MM.1S (cell line): ENCODE data around the gene C14orf119.

Experiments
- DNase-seq: peaks from one replicate; pipeline ENCODE4 v3.0.0-alpha.2; 2015
- H2AFZ ChIP-seq: fragments of 300-600 bp; sonication (generic); 2 replicates; pipeline ENCODE4 v1.6.0; 2016; ENCODE audit warnings: antibody characterized with exemption, low read length
- H3F3A ChIP-seq: fragments of 300-600 bp; sonication (generic); 2 replicates; pipeline ENCODE4 v1.6.1; 2016; ENCODE audit warnings: mild to moderate bottlenecking, antibody characterized with exemption, low read length, moderate library complexity, mixed read lengths; ENCODE audit not compliant: insufficient read depth
- H3K27ac ChIP-seq: fragments of 300-600 bp; sonication (generic); 2 replicates; pipeline ENCODE4 v1.5.1; 2016; ENCODE audit warnings: mild to moderate bottlenecking, low read length
- H3K27me3 ChIP-seq: fragments of 300-600 bp; sonication (generic); replicated peaks from 2 replicates; pipeline ENCODE4 v1.6.0; 2016; ENCODE audit warnings: low read length; ENCODE audit not compliant: insufficient read depth
- H3K36me3 ChIP-seq: fragments of 300-600 bp; sonication (generic); replicated peaks from 2 replicates; pipeline ENCODE4 v1.6.1; 2016; ENCODE audit warnings: mild to moderate bottlenecking, low read length, mixed read lengths; ENCODE audit not compliant: insufficient read depth
- H3K4me1 ChIP-seq: fragments of 300-600 bp; sonication (generic); 2 replicates; pipeline ENCODE4 v1.6.1; 2016; ENCODE audit warnings: low read length, mixed read lengths
- H3K4me2 ChIP-seq: fragments of 300-600 bp; sonication (generic); 2 replicates; pipeline ENCODE4 v1.6.0; 2016; ENCODE audit warnings: low read depth, low read length
- H3K4me3 ChIP-seq: fragments of 300-600 bp; sonication (generic); 2 replicates; pipeline ENCODE4 v1.5.1; 2016; ENCODE audit warnings: low read length, mixed read lengths
- H3K79me2 ChIP-seq: fragments of 300-600 bp; sonication (generic); 2 replicates; pipeline ENCODE4 v1.6.1; 2016; ENCODE audit warnings: mixed run types, low read length, mixed read lengths
- H3K9ac ChIP-seq: fragments of 300-600 bp; sonication (generic); 2 replicates; pipeline ENCODE4 v1.6.1; 2016; ENCODE audit warnings: low read length, mixed read lengths
- H3K9me2 ChIP-seq: fragments of 300-600 bp; sonication (generic); replicated peaks from 2 replicates; pipeline ENCODE4 v1.6.1; 2016; ENCODE audit warnings: mild to moderate bottlenecking, low read length, mixed read lengths; ENCODE audit not compliant: insufficient read depth
- H3K9me3 ChIP-seq: fragments of 300-600 bp; sonication (generic); replicated peaks from 2 replicates; pipeline ENCODE4 v1.6.1; 2016; ENCODE audit warnings: mild to moderate bottlenecking, low read length, mixed read lengths; ENCODE audit not compliant: insufficient read depth
- H4K20me1 ChIP-seq: fragments of 300-600 bp; sonication (generic); 2 replicates; pipeline ENCODE4 v1.6.1; 2016; ENCODE audit warnings: mild to moderate bottlenecking, low read length, moderate library complexity, mixed read lengths; ENCODE audit not compliant: insufficient read depth
- EZH2 ChIP-seq: fragments of 300-600 bp; sonication (generic); optimal IDR thresholded peaks from 2 replicates; pipeline ENCODE3; 2017; ENCODE audit warnings: low read depth, mild to moderate bottlenecking, antibody characterized with exemption, low read length, mixed read lengths
- EZH2phosphoT487 ChIP-seq: fragments of 300-600 bp; sonication (generic); IDR thresholded peaks from 2 replicates; pipeline ENCODE4 v1.6.1; 2018; ENCODE audit warnings: antibody characterized with exemption, low read length
- TF ChIP-seq, protein P1 (sequence below): fragments of 300-600 bp; sonication (generic); IDR thresholded peaks from 2 replicates; pipeline ENCODE4 v1.5.1; 2016; ENCODE audit warnings: antibody characterized with exemption, low read length, mixed read lengths

C14orf119 gene

DNA sequence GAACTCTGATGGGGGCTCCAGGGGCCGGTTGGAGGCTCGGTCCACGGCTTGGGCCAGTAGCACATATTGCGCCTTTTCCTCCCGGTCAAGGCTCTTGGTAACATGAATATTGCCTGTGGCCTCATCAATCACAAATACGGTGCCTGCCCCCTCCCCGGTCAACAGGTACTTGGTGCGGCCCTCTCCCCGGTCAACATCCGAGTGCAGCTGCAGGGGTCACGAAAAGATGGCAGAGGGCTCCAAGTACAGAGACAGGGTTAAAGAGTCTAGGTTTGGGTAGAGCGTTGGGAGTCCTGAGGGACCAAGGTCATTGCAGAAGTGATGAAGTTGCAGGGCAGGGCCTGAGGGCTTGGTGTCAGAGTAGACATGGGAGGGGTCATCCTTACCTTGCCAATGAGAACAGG is 40.2 kb upstream of the C14orf119 start:
- H3K27ac ChIP-seq, result no peak overlapping the region
- no peak overlapping the region for H2AFZ ChIP-seq
- TF ChIP-seq, protein P1, sequence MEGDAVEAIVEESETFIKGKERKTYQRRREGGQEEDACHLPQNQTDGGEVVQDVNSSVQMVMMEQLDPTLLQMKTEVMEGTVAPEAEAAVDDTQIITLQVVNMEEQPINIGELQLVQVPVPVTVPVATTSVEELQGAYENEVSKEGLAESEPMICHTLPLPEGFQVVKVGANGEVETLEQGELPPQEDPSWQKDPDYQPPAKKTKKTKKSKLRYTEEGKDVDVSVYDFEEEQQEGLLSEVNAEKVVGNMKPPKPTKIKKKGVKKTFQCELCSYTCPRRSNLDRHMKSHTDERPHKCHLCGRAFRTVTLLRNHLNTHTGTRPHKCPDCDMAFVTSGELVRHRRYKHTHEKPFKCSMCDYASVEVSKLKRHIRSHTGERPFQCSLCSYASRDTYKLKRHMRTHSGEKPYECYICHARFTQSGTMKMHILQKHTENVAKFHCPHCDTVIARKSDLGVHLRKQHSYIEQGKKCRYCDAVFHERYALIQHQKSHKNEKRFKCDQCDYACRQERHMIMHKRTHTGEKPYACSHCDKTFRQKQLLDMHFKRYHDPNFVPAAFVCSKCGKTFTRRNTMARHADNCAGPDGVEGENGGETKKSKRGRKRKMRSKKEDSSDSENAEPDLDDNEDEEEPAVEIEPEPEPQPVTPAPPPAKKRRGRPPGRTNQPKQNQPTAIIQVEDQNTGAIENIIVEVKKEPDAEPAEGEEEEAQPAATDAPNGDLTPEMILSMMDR, result no peak
- no peak for TF ChIP-seq EZH2
- no peak for TF ChIP-seq EZH2phosphoT487
- no peaks in the 10 kb centered on the region for H3K9me3 ChIP-seq
- H3K27me3 ChIP-seq, result no peaks in the 10 kb centered on the region
- no peaks in the 10 kb centered on the region for H3K36me3 ChIP-seq
- no peaks in the 10 kb centered on the region for H4K20me1 ChIP-seq
- H3F3A ChIP-seq, result 0 out of 2 replicates have a peak, but pooled peaks cover 14% of the 10 kb centered on the region
- no peak for DNase-seq
- H3K9me2 ChIP-seq, result no peaks in the 10 kb centered on the region
- no peaks in the 10 kb centered on the region for H3K79me2 ChIP-seq
- no peak overlapping the region for H3K4me3 ChIP-seq
- no peaks in the 10 kb centered on the region for H3K4me1 ChIP-seq
- no peak overlapping the region for H3K9ac ChIP-seq
- H3K4me2 ChIP-seq, result no peak overlapping the region

- Histone ChIP-seq H3K27ac (no peak overlapping the region), H3K4me2 (peak overlapping the region; percentile 89; the same call in 1 of the 2 replicates), H3K9ac (no peak overlapping the region), H3K4me3 (no peak overlapping the region), H3K9me2 (no peaks in the 10 kb centered on the region), H3K9me3 (no peaks in the 10 kb centered on the region), H3F3A (0 out of 2 replicates have a peak, but pooled peaks cover 14% of the 10 kb centered on the region), H2AFZ (no peak overlapping the region), H3K4me1 (no peaks in the 10 kb centered on the region), H3K27me3 (no peaks in the 10 kb centered on the region), H3K36me3 (no peaks in the 10 kb centered on the region), H4K20me1 (no peaks in the 10 kb centered on the region), H3K79me2 (no peaks in the 10 kb centered on the region)
- no peak for DNase-seq
- TF ChIP-seq, protein P1, result no peak
- no peak for TF ChIP-seq EZH2
- TF ChIP-seq EZH2phosphoT487, result no peak
Measured at GRCh38 chr14:23055621-23056144, 39.6 kb upstream of the C14orf119 start.

DNA sequence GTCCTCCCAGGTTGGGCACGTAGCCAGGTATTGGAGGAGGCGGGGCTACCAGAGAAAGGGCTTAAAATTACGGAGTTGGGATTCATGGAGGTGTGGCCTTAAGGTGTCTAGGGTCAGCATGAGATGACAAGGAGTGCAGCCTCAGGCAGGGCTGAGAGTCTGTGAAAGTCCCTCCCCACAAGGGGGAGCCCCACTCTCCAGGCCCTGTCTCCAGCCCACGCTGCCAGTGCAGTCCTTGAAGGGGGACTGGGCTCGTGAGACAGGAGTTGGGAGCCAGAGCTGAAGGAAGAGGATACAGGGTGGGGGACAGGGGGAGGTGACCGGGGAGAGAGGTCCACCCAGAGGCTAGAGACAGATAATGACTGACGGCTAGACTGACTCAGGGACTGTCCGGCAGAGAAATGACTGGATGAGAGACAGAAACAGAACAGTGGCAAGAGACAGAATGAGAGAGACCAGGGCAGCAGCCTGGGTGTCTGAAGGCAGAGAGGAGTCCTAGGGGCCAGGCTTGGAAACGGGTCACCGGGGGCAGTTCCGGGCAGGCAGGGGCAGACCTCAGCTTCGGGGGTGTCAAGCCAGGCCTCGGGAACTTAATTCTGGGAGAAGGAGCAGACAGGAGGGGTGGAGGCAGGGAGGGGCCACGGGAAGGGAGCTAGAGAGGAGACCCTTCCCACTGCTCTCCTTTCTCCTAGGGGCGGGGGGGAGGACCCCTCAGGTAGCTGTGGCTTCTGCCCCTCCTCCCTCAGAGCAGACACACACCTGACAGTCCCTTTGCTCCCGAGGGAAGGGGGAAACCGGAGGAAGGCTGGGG is 39.0 kb upstream of the C14orf119 start:
- H3K36me3 ChIP-seq, result no peaks in the 10 kb centered on the region
- H4K20me1 ChIP-seq, result no peaks in the 10 kb centered on the region
- no peaks in the 10 kb centered on the region for H3K9me2 ChIP-seq
- H3K9ac ChIP-seq, result peak overlapping the region; percentile 10; the same call in 1 of the 2 replicates
- no peaks in the 10 kb centered on the region for H3K27me3 ChIP-seq
- peak overlapping the region; percentile 42; the same call in 1 of the 2 replicates for H2AFZ ChIP-seq
- H3F3A ChIP-seq, result 0 out of 2 replicates have a peak, but pooled peaks cover 14% of the 10 kb centered on the region
- no peaks in the 10 kb centered on the region for H3K79me2 ChIP-seq
- no peaks in the 10 kb centered on the region for H3K4me1 ChIP-seq
- TF ChIP-seq, protein P1, result peak; percentile 63
- no peak for TF ChIP-seq EZH2
- no peak for TF ChIP-seq EZH2phosphoT487
- H3K9me3 ChIP-seq, result no peaks in the 10 kb centered on the region
- peak; percentile 64 for DNase-seq
- peak overlapping the region; percentile 51 for H3K4me3 ChIP-seq
- no peak overlapping the region for H3K27ac ChIP-seq
- H3K4me2 ChIP-seq, result peak overlapping the region; percentile 89
